Psoas muscle (tissue), 8 donors: Measurements from ENCODE around the gene GRIK1. TPM values are rescaled to one million over a fixed set of nuclear protein-coding genes. Genes with fewer than 3 reads are reported as not detected.

ENCODE experiments used
- ATAC-seq, 4 donors: fragments of 200-7000 bp; cut with Tn5 transposase; one replicate each; pipeline ENCODE4 v1.9.1; 2020; ENCODE audit warnings: moderate library complexity in 3 of 4, mild to moderate bottlenecking in 2 of 4
- DNase-seq, 2 donors: peaks; one replicate each; pipeline ENCODE4 v3.0.0-alpha.2; 2020
- H3K27ac ChIP-seq: fragments of 200-600 bp; one replicate; pipeline ENCODE4 v1.8.0; 2022
- H3K27me3 ChIP-seq, 3 donors: fragments of 200-600 bp in 1 of 3; one replicate each; pipeline versions ENCODE4 v1.6.1 to v1.8.0; 2013 to 2022; ENCODE audit warnings: low read length in 2 of 3, mild to moderate bottlenecking in 2 of 3, moderate library complexity in 1 of 3; ENCODE audit not compliant: insufficient read depth in 3 of 3
- H3K36me3 ChIP-seq, 2 donors: fragments of 200-600 bp in 1 of 2; one replicate each; pipeline versions ENCODE4 v1.6.1 to v1.8.0; 2013 to 2022; ENCODE audit warnings: low read depth in 1 of 2, mild to moderate bottlenecking in 1 of 2, moderate library complexity in 1 of 2; ENCODE audit not compliant: insufficient read depth in 1 of 2
- H3K4me1 ChIP-seq: fragments of 200-600 bp; one replicate; pipeline ENCODE4 v1.8.0; 2022
- H3K4me3 ChIP-seq: fragments of 200-600 bp; one replicate; pipeline ENCODE4 v1.8.0; 2022; ENCODE audit warnings: mild to moderate bottlenecking
- H3K9me3 ChIP-seq: fragments of 200-600 bp; one replicate; pipeline ENCODE4 v1.8.0; 2022
- WGBS, 3 donors: extraction: QIAGEN DNeasy Blood & Tissue Kit; methylation state at CpG; one replicate each; pipeline versions ENCODE4 v1.1.6 to v1.1.7; 2013; 5-methylcytosine and 5-hydroxymethylcytosine counted together
- intact Hi-C, 2 donors: fragments of 100-400 bp; cut with DNase I; formaldehyde crosslinking; loops; one replicate each; pipeline versions ENCODE4 v1.11.0 to v1.14.2; 2022
- polyA plus RNA-seq, 3 donors: library from polyadenylated mRNA; stranded (reverse); fragments of 200-250 nt; gene quantifications; one replicate each; pipeline ENCODE4 v1.2.3, GENCODE V29; 2013
- total RNA-seq, 4 donors: library from RNA; stranded (reverse); fragmentation: NEBNext Ultra II Directional in 2 of 4; extraction: Animal tissue kit (Norgen Biotek cat#: 25700) in 2 of 4; gene quantifications; one replicate each; pipeline versions ENCODE4 v1.2.1 to v1.2.4, GENCODE V29; 2021 to 2023
- TF ChIP-seq, protein P1 (sequence below): fragments of 200-600 bp; IDR thresholded peaks from one replicate; pipeline ENCODE4 v1.8.0; 2022; ENCODE audit warnings: antibody characterized with exemption
- donor health status: healthy with polysubstance abuse.
- donor health status: DM: no; HTN: no; CAD: no; lungs with moderate emphysema.
- donor health status: Bipolar disorder and iron deficiency.
- donor health status: healthy.
- donor health status: DM: yes; HTN: yes; CAD: no.
- donor health status: DM: no; HTN: no; CAD: no.
- donor health status: DM: no; HTN: no; CAD: no.
- donor health status: DM: yes; HTN: yes; CAD: no.

The GRIK1 gene
- total and polyA plus RNA-seq, 7 donors: 0.01 to 0.04 TPM; not detected in 5

DNA sequence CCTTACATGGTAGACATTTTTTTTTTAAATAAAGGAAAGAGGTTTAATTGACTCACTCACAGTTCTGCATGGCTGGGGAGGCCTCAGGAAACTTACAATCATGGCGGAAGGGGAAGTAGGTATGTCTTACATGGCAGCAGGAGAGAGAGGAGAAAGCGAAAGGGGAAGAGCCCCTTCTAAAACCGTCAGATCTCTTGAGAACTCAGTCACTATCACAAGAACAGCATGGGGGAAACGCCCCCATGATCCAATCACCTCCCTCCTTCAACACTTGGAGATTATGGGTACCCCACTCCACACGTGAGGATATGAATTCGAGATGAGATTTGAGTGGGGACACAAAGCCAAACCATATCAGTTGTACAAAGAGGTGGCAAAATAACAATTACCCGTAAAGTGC lies 301.7 kb downstream of the GRIK1 start:
- Histone ChIP-seq H3K27me3 (no peaks in the 10 kb centered on the region), H3K4me1 (no peaks in the 10 kb centered on the region), H3K9me3 (no peaks in the 10 kb centered on the region), H3K36me3 (no peaks in the 10 kb centered on the region), H3K4me3 (no peak overlapping the region), H3K27ac (no peak overlapping the region)
- 87 to 96% (median 92%) methylated on average over 7 of the region's 7 CpGs for WGBS, 3 donors
- ATAC-seq (no peak), DNase-seq (no peak)
- TF ChIP-seq, protein P1, sequence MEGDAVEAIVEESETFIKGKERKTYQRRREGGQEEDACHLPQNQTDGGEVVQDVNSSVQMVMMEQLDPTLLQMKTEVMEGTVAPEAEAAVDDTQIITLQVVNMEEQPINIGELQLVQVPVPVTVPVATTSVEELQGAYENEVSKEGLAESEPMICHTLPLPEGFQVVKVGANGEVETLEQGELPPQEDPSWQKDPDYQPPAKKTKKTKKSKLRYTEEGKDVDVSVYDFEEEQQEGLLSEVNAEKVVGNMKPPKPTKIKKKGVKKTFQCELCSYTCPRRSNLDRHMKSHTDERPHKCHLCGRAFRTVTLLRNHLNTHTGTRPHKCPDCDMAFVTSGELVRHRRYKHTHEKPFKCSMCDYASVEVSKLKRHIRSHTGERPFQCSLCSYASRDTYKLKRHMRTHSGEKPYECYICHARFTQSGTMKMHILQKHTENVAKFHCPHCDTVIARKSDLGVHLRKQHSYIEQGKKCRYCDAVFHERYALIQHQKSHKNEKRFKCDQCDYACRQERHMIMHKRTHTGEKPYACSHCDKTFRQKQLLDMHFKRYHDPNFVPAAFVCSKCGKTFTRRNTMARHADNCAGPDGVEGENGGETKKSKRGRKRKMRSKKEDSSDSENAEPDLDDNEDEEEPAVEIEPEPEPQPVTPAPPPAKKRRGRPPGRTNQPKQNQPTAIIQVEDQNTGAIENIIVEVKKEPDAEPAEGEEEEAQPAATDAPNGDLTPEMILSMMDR: no peak
- intact Hi-C loops: no loop called here

DNA sequence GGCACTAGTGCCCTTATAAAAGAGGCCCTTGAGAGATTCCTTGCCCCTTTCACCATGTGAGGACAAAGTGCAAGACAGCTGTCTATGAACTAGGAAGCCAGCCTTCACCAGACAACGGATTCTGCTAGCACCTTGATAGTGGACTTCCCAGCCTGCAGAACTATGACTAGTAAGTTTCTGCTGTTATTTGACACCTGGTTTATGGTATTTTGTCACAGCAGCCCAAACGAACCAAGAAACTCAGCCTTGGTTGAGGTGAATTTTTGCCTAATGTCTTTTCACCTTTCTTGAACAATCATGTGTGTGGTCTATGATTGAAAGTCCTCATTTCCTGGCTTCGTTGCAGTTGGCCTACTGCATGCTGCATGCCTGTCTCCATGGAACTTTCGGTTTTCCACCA lies 302.2 kb downstream of the GRIK1 start:
- Histone ChIP-seq H3K36me3 (no peaks in the 10 kb centered on the region), H3K9me3 (no peaks in the 10 kb centered on the region), H3K4me3 (no peak overlapping the region), H3K27me3 (no peaks in the 10 kb centered on the region), H3K4me1 (no peaks in the 10 kb centered on the region), H3K27ac (no peak overlapping the region)
- ATAC-seq (no peak), DNase-seq (no peak)
- intact Hi-C loops: no loop called here
- TF ChIP-seq, protein P1: no peak
- WGBS, 3 donors: 65 to 79% (median 72%) methylated on average over 4 of the region's 4 CpGs

DNA sequence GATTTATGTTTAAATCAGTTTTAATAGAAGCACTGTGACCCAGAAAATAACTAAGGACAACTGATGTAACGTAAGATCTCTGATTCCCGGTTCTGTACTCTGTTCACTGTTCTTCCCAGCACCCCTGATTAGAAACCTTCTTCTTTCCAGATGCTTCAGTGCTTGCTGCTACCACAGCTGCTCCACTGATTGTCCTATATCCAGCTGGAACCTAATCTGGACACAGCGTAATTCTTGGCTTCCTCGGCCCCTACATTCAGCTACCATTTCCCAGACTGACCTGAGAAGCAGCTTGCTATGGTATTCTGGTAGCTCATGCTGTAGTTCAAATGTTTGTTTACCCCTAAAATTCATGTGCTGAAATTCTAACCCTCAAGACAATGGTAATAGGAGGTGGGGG lies 302.7 kb downstream of the GRIK1 start:
- DNase-seq: no peak
- TF ChIP-seq, protein P1: no peak
- ATAC-seq: no peak
- Histone ChIP-seq H3K36me3 (no peaks in the 10 kb centered on the region), H3K9me3 (no peaks in the 10 kb centered on the region), H3K27ac (no peak overlapping the region), H3K27me3 (no peaks in the 10 kb centered on the region), H3K4me3 (no peak overlapping the region), H3K4me1 (no peaks in the 10 kb centered on the region)
- 31 to 50% (median 42%) methylated on average over 4 of the region's 4 CpGs for whole genome bisulfite sequencing, 3 donors
- intact Hi-C loops: no loop called here

DNA sequence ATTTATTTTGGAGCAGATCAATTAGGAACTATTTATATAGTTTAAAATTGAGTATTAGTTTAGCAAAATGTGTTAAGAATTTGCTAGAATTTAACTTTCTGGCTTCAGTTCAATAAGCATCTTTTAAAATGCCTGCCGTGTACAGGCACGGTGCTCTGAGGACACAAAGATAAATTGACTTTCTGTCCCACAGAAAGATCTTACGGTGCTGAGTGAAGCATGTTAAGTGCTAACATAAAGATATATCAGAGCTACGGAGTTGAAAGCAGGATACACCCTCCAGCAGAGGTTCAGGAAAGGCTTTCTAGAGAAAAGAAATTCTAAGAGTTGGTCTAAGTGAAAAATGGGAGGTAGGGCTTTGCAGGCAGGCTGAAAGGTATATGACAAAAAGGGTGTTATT lies 305.4 kb downstream of the GRIK1 start:
- Histone ChIP-seq H3K27ac (no peak overlapping the region), H3K36me3 (no peaks in the 10 kb centered on the region), H3K27me3 (no peaks in the 10 kb centered on the region), H3K9me3 (no peaks in the 10 kb centered on the region), H3K4me1 (no peaks in the 10 kb centered on the region), H3K4me3 (no peak overlapping the region)
- DNase-seq: no peak
- 86 to 87% (median 87%) methylated on average over 4 of the region's 4 CpGs for WGBS, 3 donors
- TF ChIP-seq, protein P1: no peak
- no peak for ATAC-seq
- intact Hi-C loops: no loop called here

DNA sequence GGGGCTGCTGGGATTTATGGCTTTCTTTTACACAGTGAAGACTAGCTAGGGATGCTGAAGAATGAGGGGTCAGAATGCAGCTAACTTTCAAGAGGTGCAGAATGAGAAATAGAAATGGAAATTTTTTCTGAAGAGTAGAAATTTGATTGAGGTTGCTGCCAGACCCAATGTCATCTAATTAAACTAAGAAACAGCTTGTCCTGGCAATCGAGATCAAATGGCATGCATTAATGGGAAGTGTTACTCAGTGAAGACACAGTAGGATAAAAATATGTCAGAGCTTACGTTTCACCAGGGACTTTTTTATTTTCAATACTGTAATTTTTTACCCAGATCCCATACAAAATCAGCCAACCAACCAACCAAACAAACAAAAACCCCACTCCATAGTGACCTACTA lies 306.0 kb downstream of the GRIK1 start:
- H3K36me3 ChIP-seq: no peaks in the 10 kb centered on the region
- H3K9me3 ChIP-seq: no peaks in the 10 kb centered on the region
- H3K4me3 ChIP-seq: no peak overlapping the region
- H3K4me1 ChIP-seq: no peaks in the 10 kb centered on the region
- whole genome bisulfite sequencing, 3 donors: 48 to 69% (median 54%) methylated on average over 2 of the region's 2 CpGs
- DNase-seq: no peak
- TF ChIP-seq, protein P1: no peak
- no peaks in the 10 kb centered on the region for H3K27me3 ChIP-seq
- intact Hi-C loops: no loop called here
- no peak overlapping the region for H3K27ac ChIP-seq
- no peak for ATAC-seq
